ENCODE results near the gene MMS19.

The MMS19 gene, protein sequence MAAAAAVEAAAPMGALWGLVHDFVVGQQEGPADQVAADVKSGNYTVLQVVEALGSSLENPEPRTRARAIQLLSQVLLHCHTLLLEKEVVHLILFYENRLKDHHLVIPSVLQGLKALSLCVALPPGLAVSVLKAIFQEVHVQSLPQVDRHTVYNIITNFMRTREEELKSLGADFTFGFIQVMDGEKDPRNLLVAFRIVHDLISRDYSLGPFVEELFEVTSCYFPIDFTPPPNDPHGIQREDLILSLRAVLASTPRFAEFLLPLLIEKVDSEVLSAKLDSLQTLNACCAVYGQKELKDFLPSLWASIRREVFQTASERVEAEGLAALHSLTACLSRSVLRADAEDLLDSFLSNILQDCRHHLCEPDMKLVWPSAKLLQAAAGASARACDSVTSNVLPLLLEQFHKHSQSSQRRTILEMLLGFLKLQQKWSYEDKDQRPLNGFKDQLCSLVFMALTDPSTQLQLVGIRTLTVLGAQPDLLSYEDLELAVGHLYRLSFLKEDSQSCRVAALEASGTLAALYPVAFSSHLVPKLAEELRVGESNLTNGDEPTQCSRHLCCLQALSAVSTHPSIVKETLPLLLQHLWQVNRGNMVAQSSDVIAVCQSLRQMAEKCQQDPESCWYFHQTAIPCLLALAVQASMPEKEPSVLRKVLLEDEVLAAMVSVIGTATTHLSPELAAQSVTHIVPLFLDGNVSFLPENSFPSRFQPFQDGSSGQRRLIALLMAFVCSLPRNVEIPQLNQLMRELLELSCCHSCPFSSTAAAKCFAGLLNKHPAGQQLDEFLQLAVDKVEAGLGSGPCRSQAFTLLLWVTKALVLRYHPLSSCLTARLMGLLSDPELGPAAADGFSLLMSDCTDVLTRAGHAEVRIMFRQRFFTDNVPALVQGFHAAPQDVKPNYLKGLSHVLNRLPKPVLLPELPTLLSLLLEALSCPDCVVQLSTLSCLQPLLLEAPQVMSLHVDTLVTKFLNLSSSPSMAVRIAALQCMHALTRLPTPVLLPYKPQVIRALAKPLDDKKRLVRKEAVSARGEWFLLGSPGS

DNA sequence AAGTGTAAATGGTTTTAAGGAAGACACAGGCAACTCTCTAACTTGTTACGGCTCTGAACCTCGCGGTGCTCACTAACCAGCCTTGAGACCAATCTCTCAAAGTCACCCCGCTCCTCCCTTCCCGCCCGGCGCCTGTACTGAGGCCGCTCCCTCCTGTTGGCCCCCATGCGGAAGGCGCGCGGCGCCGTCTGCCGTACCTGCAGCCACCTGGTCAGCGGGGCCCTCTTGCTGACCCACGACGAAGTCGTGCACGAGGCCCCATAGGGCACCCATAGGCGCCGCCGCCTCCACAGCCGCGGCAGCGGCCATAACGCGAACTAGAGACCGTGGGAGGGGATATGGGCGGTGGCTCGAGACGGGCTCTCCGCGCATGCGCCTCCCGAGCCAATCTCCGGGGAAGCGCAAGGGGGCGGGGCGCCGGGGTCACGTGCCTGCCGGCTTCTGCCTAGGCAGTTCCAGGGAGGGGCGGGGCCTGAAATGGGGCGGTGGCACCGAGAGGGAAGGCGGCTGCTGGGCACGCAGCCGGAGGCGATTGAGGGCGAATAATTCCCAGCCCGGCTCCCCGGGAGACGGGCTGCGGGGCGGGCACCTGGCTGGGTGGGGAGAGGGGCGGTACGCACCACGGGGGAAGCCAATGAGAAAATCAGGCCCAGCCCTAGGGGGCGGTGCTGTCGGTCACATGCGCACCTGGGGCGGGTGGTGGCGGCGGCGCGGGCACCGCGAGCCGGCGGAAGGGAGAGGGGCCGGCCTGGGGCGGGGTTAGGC is at the start of gene MMS19:
Gene MMS19 (minus strand): TSS at position 347 of the 765 bp plus-strand sequence. CDS start 38 bp downstream, at position 309.
- peak; percentile 99 for DNase-seq

DNA sequence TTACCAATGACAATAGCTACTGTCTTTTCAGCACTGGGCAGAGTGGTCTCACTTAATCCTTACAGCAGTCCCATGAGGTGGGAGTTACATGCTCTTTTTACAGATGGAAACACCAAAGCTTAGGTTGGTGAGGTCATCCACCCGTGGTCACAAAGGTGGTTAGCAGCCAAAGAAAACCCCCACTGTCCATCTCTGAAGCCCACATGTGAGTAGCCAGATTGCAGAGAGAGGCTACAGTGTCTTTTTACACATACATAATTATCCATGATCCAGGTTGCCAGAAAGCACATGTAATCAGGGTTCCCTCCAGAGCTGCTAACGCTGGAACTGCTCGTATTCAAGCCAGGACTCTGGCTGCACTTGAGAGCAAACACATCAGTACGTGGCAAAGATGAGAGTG is 49.7 kb upstream of the MMS19 start:
- DNase-seq = no peak

DNA sequence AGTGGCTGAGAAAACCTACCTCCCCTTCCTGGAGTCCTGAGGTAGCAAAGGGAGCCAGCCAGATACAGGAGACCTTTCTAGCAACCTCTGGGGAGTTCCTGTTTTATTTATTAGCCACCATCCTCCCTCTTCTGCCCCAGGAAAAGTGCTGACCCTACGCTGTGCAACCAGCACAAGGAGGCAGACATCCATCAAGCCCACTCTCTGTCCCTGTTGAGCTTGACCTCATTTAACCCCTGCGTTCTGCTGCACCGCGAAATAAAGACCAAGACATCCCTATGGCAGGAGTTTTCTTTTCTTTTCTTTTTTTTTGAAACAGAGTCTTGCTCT is 49.0 kb upstream of the MMS19 start:
- DNase-seq = no peak

DNA sequence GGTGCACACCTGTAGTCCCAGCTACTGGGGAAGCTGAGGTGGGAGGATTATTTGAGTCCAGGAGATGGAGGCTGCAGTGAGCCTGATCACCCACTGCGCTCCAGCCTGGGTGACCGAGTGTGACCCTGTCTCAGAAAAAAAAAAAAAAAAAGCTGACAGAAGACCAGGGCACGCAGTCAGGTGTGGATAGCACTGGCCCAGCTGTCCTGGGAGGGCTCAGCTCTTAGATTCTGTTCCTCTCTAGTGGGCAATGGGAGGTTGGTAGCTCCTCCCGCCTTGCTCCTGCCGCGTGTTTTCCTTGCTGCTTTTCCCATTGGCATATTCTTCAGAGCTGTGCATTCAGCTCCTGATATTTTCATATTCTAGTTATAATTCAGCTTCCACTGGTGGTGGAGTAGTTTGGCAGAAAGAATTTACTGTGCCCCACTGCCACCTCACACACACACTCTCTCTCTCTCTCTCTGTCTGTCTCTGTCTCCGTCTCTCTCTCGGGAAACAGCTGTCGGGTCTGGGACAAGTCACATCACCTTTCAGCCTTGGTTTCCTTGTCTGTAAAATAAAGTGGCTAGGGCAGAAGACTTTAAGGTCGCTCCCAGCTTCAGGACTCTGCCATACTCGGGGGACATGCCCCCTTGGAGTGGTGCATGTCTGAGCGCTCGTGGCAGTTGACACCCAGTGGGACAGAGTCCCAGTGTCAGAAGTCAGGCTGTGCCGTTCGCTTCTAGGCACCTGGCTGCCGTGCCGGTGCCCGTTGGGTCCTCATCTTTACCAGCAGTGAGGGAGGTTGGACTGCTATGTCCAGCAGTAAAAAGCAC is 48.4 kb upstream of the MMS19 start:
- no peak for DNase-seq

DNA sequence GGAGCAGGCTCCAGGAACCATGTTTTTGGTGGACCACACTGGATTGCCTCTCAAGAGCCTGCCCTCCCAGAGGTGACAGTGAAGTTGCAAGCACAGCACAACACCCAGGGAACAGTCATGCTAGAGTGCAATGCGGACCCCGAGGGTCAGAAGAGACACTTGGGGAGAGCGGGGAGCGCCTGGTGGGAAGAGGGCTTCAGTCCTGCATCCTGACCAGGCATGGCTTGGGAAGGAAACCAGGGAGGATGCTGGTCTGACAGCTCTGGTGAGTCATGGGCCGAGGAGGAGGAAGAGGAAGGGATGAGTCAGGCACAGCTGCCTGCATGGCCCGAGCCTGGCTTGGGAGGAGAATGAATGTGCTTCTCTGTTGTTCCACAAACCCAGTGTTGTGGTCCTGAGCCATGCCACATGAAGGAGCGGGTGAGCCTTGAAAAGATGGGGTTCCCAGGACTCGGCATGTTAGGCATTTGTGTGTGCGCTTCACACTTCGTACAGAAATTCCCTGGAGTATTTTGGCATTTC is 44.9 kb upstream of the MMS19 start:
- no peak for DNase-seq

DNA sequence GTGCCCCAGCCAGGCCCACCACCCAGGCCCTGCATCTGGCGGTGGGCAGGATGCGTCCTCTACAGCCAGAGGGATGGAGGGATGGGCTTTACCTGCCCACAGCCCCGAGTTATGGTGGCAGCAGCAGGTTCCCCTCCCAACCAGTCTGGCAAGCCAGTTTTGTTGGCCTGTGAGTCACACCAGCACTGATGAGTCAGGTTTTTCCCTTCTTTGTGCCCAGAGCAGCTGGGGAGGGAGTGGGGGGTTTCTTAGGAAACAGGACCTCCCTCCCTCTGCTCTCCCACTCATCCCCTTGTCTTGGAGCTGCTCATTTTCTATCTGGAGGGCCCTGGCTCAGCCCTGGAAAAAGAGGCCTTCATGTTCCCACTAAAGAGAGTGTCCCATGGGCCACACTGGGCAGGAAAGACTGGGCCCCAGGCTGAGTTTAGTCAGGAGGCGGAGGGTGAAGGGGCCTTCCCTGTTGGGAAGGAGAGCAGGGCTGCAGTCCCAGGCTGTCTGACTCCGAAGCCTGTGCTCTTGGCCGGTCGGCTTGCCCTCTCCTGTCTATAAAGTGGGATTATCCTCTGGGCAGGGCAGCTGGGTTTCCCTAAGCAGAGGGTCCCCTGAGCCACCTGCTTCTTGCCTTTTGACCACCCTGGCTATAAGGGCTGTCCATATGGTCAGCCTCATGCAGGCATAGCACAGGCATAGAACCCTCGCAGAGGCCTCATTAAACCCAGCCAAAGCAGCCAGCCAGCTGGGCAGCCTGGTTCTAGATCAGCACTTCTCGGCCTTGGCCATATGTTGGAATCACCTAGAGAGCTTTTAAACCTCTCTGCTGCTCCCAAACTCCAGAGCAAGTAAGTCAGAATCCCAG is 44.2 kb upstream of the MMS19 start:
- peak; percentile 55 for DNase-seq

DNA sequence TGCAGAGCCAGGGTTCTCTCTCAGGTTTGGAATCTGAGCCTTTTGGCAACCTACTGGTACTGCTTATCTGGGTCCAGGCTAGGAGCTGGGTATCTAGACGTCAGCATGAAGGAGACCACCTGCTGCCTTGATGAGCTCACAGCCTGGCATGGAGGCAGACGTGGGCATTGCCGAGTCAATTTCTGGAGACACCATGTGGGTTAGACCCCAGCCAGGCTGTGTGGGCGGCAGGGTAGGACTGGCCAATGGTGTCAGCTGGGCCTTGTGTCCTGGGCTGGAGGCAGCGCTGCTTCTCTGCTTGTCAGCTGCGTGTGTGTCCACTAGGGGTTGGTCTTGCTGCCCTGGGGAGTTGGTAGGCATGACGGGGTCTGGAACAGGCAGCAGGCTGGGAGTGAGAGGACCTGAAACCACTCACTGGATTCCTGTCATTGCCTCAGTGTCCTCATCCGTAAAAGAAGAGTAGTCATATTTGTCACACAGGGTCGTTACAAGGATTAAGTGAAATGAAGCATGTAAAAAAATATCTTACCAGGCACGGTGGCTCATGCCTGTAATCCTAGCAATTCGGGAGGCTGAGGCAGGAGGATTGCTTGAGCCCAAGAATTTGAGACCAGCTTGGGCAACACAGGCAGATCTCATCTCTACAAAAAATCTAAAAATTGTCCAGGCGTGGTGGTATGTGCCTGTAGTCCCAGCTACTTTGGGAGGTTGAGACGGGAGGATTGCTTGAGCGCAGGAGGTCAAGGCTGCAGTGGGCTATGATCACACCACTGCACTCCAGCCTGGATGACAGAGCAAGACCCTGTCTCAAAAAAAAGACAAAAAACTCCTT is 42.7 kb upstream of the MMS19 start:
- no peak for DNase-seq

DNA sequence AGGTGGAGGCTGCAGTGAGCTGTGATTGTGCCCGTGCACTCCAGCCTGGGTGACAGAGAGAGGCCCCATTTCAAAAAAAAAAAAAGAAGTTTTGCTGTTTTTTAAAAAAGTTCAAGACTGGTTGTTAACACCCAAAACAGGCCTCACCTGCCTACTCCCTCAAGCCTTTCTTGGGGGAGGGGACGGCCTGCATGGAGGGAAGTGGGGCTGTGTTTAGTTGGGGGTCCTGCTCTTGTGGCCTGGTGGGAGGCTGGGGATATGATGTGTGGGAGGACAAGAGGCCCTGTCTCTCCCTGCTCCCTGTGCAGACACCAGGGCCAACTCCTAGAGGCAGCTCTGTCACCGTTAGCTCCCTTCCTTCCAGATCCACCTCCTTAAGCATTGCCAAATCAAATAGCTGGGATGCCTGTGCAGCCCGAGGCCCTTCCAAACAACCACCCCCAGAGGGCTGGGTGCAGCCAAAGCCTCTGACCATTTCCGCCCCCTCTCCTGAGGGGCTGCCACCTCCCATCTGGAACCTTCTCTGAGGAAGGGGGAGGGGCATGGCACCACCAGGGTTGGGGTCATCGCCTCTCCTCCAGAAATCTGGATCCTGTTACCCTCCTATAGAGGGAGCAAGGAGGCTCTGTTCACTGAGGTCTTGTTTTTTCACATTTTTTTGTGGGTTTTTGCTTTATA is 41.4 kb upstream of the MMS19 start:
- DNase-seq = no peak

DNA sequence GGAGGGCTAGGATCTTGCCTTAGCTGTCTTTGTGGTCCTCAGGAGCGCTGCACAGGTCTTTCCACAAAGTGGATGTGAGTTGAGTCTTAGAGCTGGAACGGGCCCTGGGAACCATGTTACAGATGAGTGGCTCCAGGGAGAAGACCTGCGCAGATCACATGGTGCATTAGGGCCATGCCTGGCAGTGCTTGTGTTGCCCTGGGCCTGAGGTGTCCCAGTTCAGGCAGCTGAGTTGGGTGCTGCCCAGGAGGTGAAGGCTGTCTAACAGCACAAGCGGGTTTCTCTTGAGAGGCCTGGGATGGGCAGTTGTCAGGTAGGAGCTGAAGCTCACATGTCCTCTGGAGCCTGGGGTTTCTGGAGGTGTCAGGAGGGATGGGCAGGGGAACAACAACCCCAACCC is 40.6 kb upstream of the MMS19 start:
- DNase-seq = no peak

DNA sequence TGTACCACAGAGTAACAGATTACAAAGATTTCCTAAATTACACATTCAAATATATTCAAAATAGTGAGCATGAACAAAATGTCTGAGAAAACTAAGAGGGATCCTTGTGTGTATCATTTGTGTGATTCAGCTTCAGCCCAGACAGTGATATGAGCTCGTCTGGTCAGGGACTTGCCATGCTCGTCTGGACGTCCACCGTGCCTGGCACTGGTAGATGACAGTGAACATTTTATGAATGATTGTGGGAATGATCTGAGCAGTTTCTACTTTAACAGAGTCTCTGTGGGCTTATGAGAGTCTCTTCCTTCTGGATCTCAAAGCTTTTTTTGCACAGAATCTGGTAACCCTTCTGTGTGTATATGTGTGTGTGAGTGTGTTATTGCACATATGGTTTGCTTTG is 40.2 kb upstream of the MMS19 start:
- no peak for DNase-seq

DNA sequence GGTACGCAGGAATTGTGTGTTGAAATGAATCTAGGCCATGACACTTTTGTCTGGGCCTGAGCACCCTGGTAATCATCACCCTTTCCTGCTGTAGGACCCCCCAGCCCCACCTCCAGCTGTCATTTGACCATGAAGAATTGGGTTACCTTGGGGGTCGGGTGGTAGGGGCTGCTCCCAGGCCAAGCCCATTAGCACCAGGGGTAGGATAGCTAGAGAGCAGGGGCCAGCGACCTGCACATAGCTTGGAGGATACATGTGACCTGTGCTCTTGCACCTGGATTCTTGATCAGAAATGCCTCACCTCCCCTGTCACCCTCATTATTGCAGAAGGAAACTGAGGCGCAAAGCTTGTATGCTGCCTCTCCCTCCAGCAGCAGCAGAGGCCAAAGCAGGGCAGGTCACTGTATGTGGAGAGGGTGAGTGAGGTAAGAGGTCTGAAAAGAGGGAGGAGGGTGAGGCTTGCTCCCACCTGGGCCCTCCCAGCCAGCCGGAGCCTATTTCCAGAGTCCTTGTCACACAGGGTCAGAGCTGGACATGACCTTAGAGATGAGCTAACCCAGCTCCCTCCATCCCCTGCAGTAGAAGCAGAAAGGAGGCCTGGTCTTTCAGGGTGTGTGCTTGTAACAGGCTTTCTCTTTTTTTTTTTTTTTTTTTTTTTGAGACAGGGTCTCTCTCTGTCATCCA is 39.1 kb upstream of the MMS19 start:
- no peak for DNase-seq

DNA sequence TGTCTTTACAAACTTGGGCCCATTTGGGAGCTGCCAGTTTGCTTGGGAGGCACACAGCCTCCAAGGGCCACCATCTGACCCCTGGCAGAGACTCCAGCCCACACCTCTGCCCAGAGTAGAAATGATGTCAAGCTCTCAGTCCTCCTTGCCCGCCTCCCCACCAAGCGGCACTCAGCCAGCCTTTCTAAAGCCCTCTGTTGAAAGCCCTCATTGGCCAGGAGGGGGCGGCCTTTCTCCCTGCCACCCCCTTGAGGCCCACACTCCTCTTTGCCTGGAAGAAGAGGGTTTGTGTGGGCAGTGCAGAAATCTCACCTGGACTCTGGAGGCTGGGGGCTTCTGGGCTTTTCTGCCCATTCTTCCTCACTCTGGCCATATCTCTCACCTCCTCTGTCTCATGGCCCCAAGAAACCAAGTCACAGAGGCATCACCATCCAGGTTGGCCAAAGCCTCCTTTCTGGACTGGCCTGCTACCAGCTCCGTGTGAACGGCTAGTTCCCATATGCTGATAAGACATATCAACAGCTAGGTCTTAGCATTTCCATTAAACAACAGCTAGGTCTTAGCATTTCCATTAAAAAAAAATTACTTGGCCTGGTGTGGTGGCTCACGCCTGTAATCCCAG is 36.6 kb upstream of the MMS19 start:
- no peak for DNase-seq

DNA sequence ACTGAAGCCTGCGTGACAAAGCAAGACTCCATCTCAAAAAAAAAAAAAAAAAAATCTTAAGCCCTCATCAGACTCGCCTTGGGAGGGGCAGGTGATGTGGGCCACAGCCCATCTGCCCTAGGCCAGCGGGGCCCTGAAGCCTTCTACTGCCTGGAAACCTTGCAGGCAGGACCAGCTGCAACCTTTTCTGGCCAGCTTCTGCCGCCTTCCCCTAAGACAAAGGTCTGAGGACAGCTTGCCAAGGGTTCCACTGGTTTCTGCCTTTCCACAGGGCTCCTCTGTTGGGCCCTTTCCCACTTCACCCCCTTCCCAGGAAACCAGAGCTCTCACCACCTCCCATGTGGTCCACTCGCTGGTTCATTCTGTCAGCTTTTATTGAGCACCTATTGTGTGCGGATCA is 35.7 kb upstream of the MMS19 start:
- no peak for DNase-seq

DNA sequence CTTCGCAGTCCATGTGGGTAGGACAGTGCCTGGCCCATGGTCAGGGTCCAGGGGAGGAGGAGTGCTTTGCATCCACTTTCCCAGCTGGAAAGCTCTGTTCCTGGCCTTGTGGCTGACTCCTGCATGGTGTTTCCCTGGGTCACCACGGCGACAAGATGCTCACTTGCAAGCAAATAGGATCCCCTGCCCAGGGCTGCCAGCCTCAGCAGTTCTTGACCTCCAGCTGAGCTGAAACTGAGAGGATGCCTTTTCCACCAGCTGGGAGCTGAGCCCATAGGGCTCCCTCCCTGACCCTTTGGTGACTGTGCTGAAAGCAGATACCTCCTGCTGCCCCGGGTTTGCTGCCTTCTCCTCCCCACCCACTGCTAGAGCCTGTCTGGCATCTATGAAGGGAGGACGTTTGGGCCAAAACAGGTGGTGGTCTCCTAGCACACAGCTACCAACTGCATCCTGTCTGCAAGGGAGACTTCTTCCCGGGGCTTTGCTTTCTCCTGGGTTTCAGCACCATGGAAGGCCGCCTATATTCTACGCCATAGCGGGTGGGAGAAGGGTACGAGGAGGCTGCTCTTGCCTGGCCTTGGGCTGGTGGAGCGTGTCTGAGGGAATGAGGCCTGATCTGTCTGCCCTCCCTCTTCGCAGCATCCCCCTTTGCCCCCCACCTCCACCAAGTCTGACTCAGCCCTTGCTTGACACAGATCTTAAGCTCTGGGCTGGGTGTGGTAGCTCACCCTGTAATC is 34.9 kb upstream of the MMS19 start:
- no peak for DNase-seq

DNA sequence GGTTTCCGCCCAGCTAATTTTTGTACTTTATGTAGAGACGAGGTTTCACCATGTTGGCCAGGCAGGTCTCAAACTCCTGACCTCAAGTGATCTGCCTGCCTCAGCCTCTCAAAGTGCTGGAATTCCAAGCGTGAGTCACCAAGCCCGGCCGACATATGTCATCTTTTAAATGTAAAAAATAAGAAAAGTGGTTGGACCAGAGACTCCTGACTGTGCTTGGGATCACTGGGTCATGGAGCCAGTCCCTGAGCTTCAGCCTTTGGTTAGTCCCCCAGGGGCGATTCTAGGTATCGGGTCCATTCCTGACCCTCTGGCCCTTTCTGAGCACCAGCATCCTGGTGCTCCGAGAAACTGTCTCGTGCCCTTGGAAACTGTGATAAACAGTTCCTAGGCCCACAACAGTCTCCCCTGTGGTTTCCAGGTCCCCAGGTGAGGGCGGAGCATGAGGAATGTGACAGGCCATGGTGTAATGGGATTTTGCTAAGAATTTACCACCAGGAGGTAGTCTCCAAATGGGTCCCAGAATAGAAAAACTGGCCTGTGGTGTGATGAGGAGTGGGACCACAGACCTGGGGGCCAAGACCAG is 33.3 kb upstream of the MMS19 start:
- DNase-seq = no peak

DNA sequence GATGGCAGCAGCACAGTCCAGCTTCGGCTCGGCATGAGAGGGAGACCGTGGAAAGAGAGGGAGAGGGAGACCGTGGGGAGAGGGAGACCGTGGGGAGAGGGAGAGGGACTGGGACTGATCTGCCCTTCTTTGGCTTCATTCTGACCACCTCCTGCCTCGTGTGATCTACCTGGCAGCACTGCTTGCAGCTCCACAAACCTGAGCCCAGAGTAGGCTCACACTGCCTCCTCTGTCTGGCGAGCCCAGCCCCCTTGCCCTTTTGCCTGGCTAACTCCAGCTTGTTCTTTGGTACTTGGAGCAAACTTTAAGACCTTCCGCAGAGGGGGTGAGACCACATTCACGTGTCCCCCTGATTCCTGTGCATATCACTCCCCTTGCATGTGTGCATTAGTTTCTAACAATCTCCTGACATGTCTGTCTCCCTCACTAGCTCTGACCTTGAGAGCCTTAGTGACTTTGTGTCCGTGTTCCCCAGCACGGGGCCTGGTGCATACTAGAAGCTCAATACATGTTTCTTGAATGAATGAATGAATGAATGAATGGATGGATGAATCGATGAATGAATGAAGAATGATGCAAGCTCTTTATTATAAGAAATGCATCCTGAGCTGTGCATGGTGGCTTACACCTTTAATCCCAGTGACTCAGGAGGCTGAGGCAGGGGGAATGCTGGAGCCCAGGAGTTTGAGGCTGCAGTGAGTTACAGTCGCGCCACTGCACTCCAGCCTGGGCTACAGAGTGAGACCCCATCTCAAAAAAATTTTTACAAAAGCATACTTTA is 31.7 kb upstream of the MMS19 start:
- no peak for DNase-seq

Measured in eye (tissue), 1 donor.